HFFc6 (cell line): ENCODE results near the gene POM121L12. TPM values are rescaled to one million over a fixed set of nuclear protein-coding genes. Genes with fewer than 3 reads are reported as not detected.

ENCODE experiments used
- DNase-seq: peaks from one replicate; pipeline ENCODE4 v3.0.0-alpha.2; 2018
- H3K27ac Mint-ChIP-seq: 2 replicates; pipeline ENCODE4 v1.8.0; 2020; ENCODE audit warnings: mild to moderate bottlenecking, mixed read lengths
- H3K27me3 Mint-ChIP-seq: 2 replicates; pipeline ENCODE4 v1.8.0; 2021; ENCODE audit warnings: mild to moderate bottlenecking, moderate library complexity, mixed read lengths; ENCODE audit not compliant: insufficient read depth
- H3K36me3 Mint-ChIP-seq: 2 replicates; pipeline ENCODE4 v1.8.0; 2021; ENCODE audit warnings: low read depth, mixed read lengths
- H3K4me1 Mint-ChIP-seq: 2 replicates; pipeline ENCODE4 v1.8.0; 2020; ENCODE audit warnings: low read depth, mixed read lengths
- H3K4me3 Mint-ChIP-seq: 2 replicates; pipeline ENCODE4 v1.8.0; 2020; ENCODE audit warnings: mild to moderate bottlenecking, moderate library complexity, mixed read lengths
- H3K9me3 Mint-ChIP-seq: 2 replicates; pipeline ENCODE4 v1.8.0; 2020; ENCODE audit warnings: mild to moderate bottlenecking, mixed read lengths
- CTCF ChIP-seq: fragments of 200-600 bp; sonication (generic); IDR thresholded peaks from 2 replicates; pipeline ENCODE4 v1.5.0; 2021; ENCODE audit warnings: antibody characterized with exemption, mild to moderate bottlenecking
- total RNA-seq, 6 experiments: library from RNA; stranded (reverse); fragmentation: NEBNext Ultra II Directional; extraction: Animal tissue kit (Norgen Biotek cat#: 25700); gene quantifications; 2 replicates in 1 of 6; 3 replicates in 5 of 6; pipeline ENCODE4 v1.2.3, GENCODE V29; 2021

POM121L12 gene
- total RNA-seq, 6 experiments from 2014 or later = not detected

- H3K9me3 Mint-ChIP-seq = peaks cover 19% of the 10 kb centered on the region; the same call in 1 of the 2 replicates
- no peaks in the 10 kb centered on the region for H3K4me1 Mint-ChIP-seq
- H3K4me3 Mint-ChIP-seq = no peak overlapping the region
- DNase-seq = no peak
- H3K27ac Mint-ChIP-seq = no peak overlapping the region
- H3K27me3 Mint-ChIP-seq = no peaks in the 10 kb centered on the region
- no peak for TF ChIP-seq CTCF
- no peaks in the 10 kb centered on the region for H3K36me3 Mint-ChIP-seq
Measured at GRCh38 chr7:53070883-53071282, 35.5 kb downstream of the POM121L12 start.
